GM18498 (cell line): Measurements from ENCODE around the gene IMMT.

Experiments used
- ATAC-seq: cut with Tn5 transposase; IDR thresholded peaks from one replicate; pipeline ENCODE4 v1.9.1; 2021; ENCODE audit warnings: mild to moderate bottlenecking, moderate library complexity; ENCODE audit not compliant: unreplicated experiment

Gene IMMT

DNA sequence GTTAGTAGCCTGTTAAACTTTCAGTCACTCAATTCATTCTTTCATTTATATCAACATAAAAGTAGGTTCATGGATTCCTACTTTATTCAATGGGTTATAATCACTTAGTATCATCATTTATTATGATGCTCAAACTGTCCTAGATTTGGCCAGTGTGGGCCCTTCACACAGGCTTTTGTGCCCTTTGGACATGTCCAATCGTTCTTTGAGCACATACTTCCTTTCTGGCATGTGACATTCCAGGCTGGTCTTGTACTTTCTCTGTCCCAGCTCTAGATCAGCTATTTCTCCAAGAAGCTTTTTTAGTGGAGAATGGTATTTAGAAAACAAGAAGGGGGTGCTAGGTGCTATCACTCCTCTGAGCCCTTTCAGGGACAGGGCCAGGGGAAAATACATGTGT lies 101.0 kb downstream of the IMMT start:
- ATAC-seq, result no peak
